Measurements from ENCODE around the gene RBM20.
"Not testable (repeated sequence)": the region's sequence is repeated elsewhere in the genome, so short reads cannot be mapped to it uniquely, and the experiment has no call there.

Gene RBM20

GRCh38 chr10:110867011-110867806 is 223.1 kb downstream of the RBM20 start:
- DNase-seq: not testable (repeated sequence)

- DNase-seq: no peak
These were observed 223.8 kb downstream of the RBM20 start for GRCh38 chr10:110867807-110868465.

DNA sequence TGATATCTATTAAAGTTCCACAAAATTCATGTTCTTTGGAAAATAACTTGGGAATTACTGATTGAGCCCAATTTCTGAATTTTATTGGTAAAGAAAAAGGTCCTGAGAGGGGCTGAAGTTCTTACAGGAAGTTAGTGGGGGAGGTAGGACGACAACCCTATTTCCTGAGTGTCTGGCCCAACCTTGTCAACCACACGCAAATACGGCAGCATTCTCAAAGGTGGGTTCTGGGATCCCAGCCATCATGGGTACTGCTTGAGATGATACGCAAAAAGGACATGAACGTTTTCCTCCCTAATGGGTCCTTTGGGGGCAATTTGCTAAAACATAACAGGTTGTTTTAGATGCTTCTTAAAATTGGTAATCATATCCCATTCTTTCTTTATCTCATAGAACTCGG is 224.8 kb downstream of the RBM20 start:
- DNase-seq: no peak

DNA sequence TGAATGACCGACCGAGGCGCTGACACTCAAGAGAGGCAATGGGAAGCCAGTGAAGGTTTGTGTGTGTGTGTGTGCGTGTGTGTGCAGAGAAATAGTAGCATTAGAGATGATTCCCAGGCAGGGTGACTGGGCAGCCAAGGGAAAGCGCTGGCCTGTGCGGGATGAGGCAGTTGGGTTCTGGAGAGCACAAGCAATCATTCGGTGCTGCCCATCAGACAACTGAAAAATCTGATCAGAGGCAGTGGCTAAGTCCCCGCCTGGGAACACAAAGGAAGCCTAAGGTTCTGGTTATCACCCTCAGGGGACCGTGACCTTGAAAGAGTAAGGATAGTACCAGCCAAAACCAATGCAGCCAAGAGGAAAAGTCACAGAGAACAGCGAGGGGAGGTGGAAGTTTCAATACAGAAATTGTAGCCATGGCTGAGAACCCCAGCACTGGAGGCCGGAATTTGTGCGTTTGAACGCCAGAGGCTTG is 226.7 kb downstream of the RBM20 start:
- DNase-seq: no peak

GRCh38 chr10:110871298-110872084 is 227.4 kb downstream of the RBM20 start, which contains the start of gene PDCD4:
Gene PDCD4, plus strand, starts transcription at chr10:110871928. Its CDS starts 4,100 bp downstream, at chr10:110876028.
- peak; percentile 88 to 100 (median 99) for DNase-seq

DNA sequence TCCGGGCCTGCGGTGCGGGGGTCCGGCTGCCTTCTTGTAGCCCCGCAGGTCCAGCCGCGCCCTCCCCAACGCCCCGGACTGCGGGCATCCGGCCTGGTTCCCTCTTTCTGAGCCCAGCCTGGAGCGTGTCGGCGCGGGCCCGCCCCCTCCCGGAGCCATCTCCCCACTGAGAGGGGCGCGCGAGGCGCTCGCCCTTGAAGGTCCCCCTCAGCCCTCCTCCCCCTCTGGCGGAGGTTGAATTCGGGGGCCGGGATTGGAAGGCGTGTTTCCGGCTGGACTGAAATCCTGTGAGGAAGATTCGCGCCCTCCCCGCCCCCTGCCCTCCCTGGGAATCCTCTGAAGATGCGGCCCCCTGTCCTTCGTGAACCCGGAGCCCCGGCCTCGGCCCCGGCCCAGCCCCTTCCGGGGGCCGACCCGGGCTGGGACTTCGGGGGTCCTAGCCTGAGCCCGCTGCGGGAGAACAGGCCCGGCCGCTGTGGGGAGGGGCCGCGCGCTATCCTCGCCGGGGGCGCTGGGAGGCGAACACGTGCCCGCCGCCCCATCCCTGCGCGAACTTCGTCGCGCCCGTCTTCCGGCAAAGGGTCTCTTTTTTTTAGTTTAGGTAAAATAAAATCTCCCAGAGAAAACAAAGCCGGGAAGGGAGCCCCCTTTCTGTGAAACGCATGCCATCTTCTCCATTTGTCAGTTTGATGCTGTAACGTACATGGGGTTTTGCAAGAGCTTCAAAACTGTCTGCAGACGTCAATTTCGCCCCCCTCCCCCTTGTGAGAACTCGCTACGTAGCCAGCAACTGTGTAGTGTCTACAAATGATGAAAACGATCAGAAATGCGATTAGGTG is 228.2 kb downstream of the RBM20 start:
- peak in 40 of 58 donors; percentile 31 to 81 (median 68) for DNase-seq

- DNase-seq: no peak
These were observed 229.1 kb downstream of the RBM20 start for GRCh38 chr10:110872984-110873923.

DNA sequence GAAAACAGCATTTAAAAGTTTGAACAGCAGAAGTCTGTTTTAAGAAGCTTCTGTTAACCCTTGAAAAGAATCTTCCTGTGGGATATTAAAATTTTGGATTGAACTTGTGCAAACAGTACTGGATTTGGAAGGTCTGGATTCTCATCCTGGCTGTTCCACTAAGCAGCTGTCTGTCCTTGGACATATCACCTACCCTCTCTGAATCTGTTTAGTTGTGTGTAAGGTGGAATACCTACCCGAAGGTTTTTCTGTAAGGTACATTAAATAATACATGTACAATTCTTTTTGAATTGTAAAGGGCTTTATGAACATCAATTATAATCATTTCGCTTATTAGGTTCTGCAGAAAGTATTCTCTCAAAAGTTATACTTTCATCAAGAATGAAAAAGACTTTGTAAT is 229.8 kb downstream of the RBM20 start:
- no peak for DNase-seq

DNA sequence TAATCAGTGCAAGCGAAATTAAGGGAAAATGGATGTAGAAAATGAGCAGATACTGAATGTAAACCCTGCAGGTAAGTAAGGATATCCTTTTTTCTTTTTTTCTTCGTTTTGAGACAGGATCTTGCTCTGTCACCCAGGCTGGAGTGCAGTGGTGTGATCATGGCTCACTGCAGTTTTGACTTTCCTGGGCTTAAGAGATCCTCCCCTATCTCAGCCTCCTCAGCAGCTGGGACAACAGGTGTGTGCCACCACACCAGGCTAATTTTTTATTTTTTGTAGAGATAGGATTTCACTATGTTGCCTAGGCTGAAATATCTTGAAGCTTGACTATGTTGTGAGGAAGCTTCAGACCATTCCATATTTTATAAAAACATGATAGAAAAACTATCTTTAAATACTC is 231.9 kb downstream of the RBM20 start:
- DNase-seq: no peak

DNA sequence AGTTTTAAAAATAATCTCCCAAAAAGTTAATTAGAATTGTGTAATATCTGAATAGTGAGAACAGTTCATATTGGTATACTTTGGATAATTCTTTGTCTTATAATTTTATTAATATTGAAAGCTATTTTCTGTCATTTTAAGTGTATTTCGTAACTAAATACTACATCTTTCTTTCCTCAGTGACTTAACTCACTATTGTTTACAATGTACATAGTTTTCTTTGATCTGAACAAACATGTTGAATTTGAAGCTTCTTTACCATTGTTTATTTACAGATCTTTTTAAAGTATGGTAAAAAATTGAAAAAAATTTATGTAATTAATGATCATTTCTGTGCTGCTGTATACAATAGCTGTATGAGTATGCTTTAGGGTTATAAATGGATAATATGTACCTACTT is 232.7 kb downstream of the RBM20 start:
- no peak for DNase-seq

DNA sequence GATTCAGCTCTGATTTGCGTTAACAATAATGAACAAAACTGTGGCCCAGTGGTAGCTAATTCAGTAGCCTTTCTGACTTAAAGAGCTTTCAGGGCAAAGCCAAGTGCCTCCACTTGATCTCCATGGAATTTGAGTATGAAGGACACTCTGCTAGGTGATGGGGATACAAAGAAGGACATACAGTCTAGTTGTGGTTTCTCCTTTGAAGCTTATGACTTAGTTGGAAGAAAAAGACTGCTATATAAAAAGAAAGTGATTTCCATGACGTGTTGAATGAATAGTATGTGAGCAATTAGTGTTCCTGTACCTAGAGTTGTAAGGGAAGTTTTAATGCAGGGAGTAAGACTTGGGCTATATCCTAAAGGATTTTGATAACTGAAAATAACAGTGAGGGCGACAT is 235.9 kb downstream of the RBM20 start:
- DNase-seq: no peak

- DNase-seq: no peak
These were observed 237.1 kb downstream of the RBM20 start for GRCh38 chr10:110881247-110881646.

- DNase-seq: no peak
These were observed 237.8 kb downstream of the RBM20 start for GRCh38 chr10:110881905-110882304.

DNA sequence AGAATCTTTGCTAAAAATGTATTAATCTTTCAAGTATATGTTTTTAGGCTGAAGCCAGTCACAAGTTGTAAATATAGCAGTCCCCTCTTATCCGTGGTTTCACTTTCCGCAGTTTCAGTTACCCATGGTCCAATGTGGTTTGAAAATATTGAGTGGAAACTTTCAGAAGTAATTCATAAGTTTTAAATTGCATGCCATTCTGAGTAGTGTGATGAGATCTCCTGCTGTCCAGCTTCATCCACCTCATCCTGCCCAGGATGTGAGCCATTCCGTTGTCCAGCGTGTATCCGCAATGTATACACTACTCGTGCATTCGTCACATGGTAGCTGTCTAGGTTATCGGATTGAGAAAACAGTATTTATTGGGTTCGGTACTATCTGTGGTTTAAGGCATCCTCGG is 239.8 kb downstream of the RBM20 start:
- DNase-seq: no peak

GRCh38 chr10:110885932-110886674 is 242.0 kb downstream of the RBM20 start:
- DNase-seq: no peak

DNA sequence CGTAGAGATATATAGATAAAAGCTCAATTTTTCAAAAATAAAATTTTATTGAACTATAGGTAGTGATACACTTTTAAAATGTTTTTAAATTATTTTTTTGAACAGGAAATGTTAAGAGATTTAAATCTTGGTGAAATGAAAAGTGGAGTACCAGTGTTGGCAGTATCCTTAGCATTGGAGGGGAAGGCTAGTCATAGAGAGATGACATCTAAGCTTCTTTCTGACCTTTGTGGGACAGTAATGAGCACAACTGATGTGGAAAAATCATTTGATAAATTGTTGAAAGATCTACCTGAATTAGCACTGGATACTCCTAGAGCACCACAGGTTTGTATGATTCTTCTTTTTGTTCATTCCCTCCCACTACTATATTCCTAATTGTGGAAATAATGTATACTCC is 243.4 kb downstream of the RBM20 start:
- no peak for DNase-seq

All from anterior cingulate cortex (tissue), 58 donors.